Ovary (tissue), 3 donors: ENCODE measurements around the gene OLFML2B.

Experiments
- EP300 ChIP-seq: sonication (generic); formaldehyde crosslinking; IDR thresholded peaks from one replicate; pipeline ENCODE4 v1.6.1; 2017; ENCODE audit warnings: antibody characterized with exemption
- POLR2A ChIP-seq: fragments of 450-650 bp; IDR thresholded peaks from one replicate; pipeline ENCODE4 v1.6.1; 2017; ENCODE audit warnings: antibody characterized with exemption, mild to moderate bottlenecking, moderate library complexity
- TF ChIP-seq, protein P1 (sequence below), 3 donors: fragments of 450-650 bp in 2 of 3; fragments of 200-600 bp in 1 of 3; IDR thresholded peaks; one replicate each; pipeline versions ENCODE4 v1.5.1 to v1.8.0; 2016 to 2022; ENCODE audit warnings: antibody characterized with exemption in 3 of 3, mild to moderate bottlenecking in 1 of 3
- donor health status: DM: no; HTN: no; CAD: no.

DNA sequence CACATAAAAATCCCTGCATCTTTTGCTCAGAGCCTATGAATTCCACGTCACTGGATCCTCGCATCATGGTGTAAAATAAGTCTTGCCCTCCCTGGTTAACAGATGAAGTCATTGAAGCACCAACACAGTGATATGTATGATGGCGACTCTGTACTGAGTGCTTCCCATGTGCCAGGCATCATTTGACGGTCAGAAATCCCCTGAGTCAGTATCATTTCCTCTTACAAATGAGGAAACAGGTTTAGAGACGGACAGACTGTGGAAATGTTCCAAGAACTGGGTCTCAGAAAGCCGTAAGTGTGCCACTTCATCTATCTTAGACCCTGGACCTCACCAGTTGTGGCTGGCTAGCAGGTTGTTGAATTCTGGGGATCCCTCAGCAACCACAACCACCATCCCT is 5.1 kb upstream of the OLFML2B start:
- TF ChIP-seq, protein P1, sequence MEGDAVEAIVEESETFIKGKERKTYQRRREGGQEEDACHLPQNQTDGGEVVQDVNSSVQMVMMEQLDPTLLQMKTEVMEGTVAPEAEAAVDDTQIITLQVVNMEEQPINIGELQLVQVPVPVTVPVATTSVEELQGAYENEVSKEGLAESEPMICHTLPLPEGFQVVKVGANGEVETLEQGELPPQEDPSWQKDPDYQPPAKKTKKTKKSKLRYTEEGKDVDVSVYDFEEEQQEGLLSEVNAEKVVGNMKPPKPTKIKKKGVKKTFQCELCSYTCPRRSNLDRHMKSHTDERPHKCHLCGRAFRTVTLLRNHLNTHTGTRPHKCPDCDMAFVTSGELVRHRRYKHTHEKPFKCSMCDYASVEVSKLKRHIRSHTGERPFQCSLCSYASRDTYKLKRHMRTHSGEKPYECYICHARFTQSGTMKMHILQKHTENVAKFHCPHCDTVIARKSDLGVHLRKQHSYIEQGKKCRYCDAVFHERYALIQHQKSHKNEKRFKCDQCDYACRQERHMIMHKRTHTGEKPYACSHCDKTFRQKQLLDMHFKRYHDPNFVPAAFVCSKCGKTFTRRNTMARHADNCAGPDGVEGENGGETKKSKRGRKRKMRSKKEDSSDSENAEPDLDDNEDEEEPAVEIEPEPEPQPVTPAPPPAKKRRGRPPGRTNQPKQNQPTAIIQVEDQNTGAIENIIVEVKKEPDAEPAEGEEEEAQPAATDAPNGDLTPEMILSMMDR (IDR thresholded peaks at IDR 0.05): no peak
- TF ChIP-seq POLR2A: no peak
- TF ChIP-seq EP300: no peak
